SH-SY5Y (cell line): ENCODE measurements around the gene NDUFV3.

Source experiments
- GATA2 ChIP-seq: IDR thresholded peaks from 2 replicates; pipeline ENCODE4 v1.6.1; 2011; ENCODE audit warnings: mild to moderate bottlenecking, low read depth, low read length
- GATA3 ChIP-seq: IDR thresholded peaks from 2 replicates; pipeline ENCODE4 v1.6.1; 2011; ENCODE audit warnings: low read depth, mild to moderate bottlenecking, low read length, moderate library complexity

GRCh38 chr21:42861311-42861847, 31.7 kb upstream of the NDUFV3 start:
- no peak for TF ChIP-seq GATA2
- TF ChIP-seq GATA3 = no peak
